HepG2 (cell line): ENCODE measurements around the gene FRAS1. TPM values are rescaled to one million over a fixed set of nuclear protein-coding genes. Genes with fewer than 3 reads are reported as not detected.

Experiments
- CBX1 ChIP-seq: IDR thresholded peaks from one replicate; pipeline ENCODE4 v1.6.1; 2016; ENCODE audit warnings: antibody characterized with exemption, low read depth
- FOXC1 ChIP-seq: sonication (generic); formaldehyde crosslinking; IDR thresholded peaks from 2 replicates; pipeline ENCODE4 v1.8.0; 2022; ENCODE audit warnings: mild to moderate bottlenecking, missing genetic modification reagents, borderline replicate concordance
- HNF4G ChIP-seq, 2 experiments: sonication (generic) in 1 of 2; formaldehyde crosslinking in 1 of 2; IDR thresholded peaks; 2 replicates each; pipeline versions ENCODE4 v1.4.0 to v1.6.1; 2011 to 2020; ENCODE audit warnings: borderline replicate concordance in 2 of 2, low read depth in 2 of 2, mild to moderate bottlenecking in 2 of 2, low read length in 1 of 2, missing genetic modification reagents in 1 of 2, moderate library complexity in 1 of 2
- MED1 ChIP-seq: sonication (generic); formaldehyde crosslinking; IDR thresholded peaks from 2 replicates; pipeline ENCODE4 v1.4.0; 2020; ENCODE audit warnings: missing genetic modification reagents
- MED8 ChIP-seq: sonication (generic); formaldehyde crosslinking; IDR thresholded peaks from 2 replicates; pipeline ENCODE4 v1.8.1; 2023; ENCODE audit warnings: mild to moderate bottlenecking, missing genetic modification reagents; ENCODE audit not compliant: insufficient replicate concordance
- MEIS1 ChIP-seq: sonication (generic); formaldehyde crosslinking; IDR thresholded peaks from 2 replicates; pipeline ENCODE4 v1.9.0; 2021; ENCODE audit warnings: mild to moderate bottlenecking, missing genetic modification reagents, moderate library complexity, borderline replicate concordance
- NBN ChIP-seq: fragments of 450-650 bp; conservative IDR thresholded peaks from 2 replicates; pipeline ENCODE4 v1.6.1; 2017
- POLR2AphosphoS2 ChIP-seq: IDR thresholded peaks from 2 replicates; pipeline ENCODE4 v1.6.1; 2011; ENCODE audit warnings: low read depth, low read length, improper control_type of control experiment
- RFXAP ChIP-seq: sonication (generic); formaldehyde crosslinking; IDR thresholded peaks from 2 replicates; pipeline ENCODE4 v1.4.0; 2020; ENCODE audit warnings: missing genetic modification reagents, borderline replicate concordance
- SKI ChIP-seq: fragments of 450-650 bp; IDR thresholded peaks from one replicate; pipeline ENCODE4 v1.6.1; 2018; ENCODE audit warnings: mild to moderate bottlenecking; ENCODE audit not compliant: partially characterized antibody
- SMARCE1 ChIP-seq: fragments of 450-650 bp; IDR thresholded peaks from 2 replicates; pipeline ENCODE4 v1.6.1; 2017; ENCODE audit warnings: borderline replicate concordance
- SPEN ChIP-seq: sonication (generic); formaldehyde crosslinking; IDR thresholded peaks from 2 replicates; pipeline ENCODE4 v1.5.1; 2020; ENCODE audit warnings: low read depth, mild to moderate bottlenecking, missing genetic modification reagents
- ZIK1 ChIP-seq: sonication (generic); formaldehyde crosslinking; IDR thresholded peaks from 2 replicates; pipeline ENCODE4 v1.5.0; 2020; ENCODE audit warnings: mild to moderate bottlenecking, low read depth, missing genetic modification reagents, borderline replicate concordance
- ZNF10 ChIP-seq: sonication (generic); formaldehyde crosslinking; IDR thresholded peaks from 2 replicates; pipeline ENCODE4 v1.4.0; 2020; ENCODE audit warnings: mild to moderate bottlenecking, low read depth, missing genetic modification reagents, borderline replicate concordance
- ZNF207 ChIP-seq: fragments of 450-650 bp; IDR thresholded peaks from 2 replicates; pipeline ENCODE4 v1.6.1; 2016; ENCODE audit warnings: antibody characterized with exemption, borderline replicate concordance
- polyA plus RNA-seq, 8 experiments: library from polyadenylated mRNA; depleted of rRNA in 3 of 8; stranded (reverse) in 7 of 8; unstranded in 1 of 8; fragments of >200 nt; fragmentation: Illumina TruSeq in 4 of 8; extraction: Trizol in 4 of 8; gene quantifications; 2 replicates each; pipeline versions ENCODE4 v1.2.1 to v1.2.3, GENCODE V29; 2011 to 2016; ENCODE audit warnings: low read depth in 4 of 8, missing spikeins in 1 of 8, mixed read lengths in 1 of 8; ENCODE audit not compliant: insufficient read depth in 1 of 8
- total RNA-seq, 5 experiments: library from RNA; depleted of rRNA; stranded (reverse); fragments of >200 nt; fragmentation: Illumina TruSeq; extraction: Trizol; gene quantifications; 2 replicates each; pipeline ENCODE4 v1.2.3, GENCODE V29; 2016; ENCODE audit warnings: low read depth in 1 of 5
- TF ChIP-seq, protein P1 (sequence below): sonication (generic); formaldehyde crosslinking; IDR thresholded peaks from 2 replicates; pipeline ENCODE4 v1.4.0; 2020; ENCODE audit warnings: mild to moderate bottlenecking, missing genetic modification reagents, borderline replicate concordance
- TF ChIP-seq, protein P2 (sequence below): fragments of 450-650 bp; IDR thresholded peaks from 2 replicates; pipeline ENCODE4 v1.6.1; 2017
- TF ChIP-seq, protein P3 (sequence below): sonication (generic); formaldehyde crosslinking; IDR thresholded peaks from 2 replicates; pipeline ENCODE4 v1.5.1; 2020; ENCODE audit warnings: mild to moderate bottlenecking, missing genetic modification reagents
- TF ChIP-seq, protein P4 (sequence below): sonication (generic); formaldehyde crosslinking; IDR thresholded peaks from 2 replicates; pipeline ENCODE4 v1.5.0; 2020; ENCODE audit warnings: mild to moderate bottlenecking, missing genetic modification reagents

The FRAS1 gene
- total and polyA plus RNA-seq, 2 of the 13 experiments (the other 11 are each of a cell fraction or from before 2014, with no cell fraction given) = 22.5 to 31.6 TPM

DNA sequence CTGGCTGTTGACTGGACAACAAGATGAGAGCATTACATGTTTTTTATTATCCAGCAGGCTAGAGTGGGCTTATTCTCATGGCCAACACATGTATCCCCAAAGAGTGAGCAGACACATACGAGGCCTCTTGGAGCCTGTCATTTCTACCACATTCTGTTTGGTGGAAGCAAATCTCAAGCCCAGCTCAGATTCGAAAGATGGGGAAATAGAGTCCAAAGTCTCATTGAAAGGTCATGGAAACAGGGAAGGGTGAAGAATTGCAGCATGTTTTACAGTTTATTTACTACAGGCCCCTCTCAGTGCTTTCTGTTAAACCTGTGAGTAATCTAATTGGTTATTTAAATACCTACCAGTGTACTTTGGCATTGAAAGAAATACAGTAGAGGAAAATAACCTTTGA is 108.6 kb downstream of the FRAS1 start (continued):
- TF ChIP-seq ZIK1 (CRISPR knock-in tag) (no peak), FOXC1 (CRISPR knock-in tag) (no peak), POLR2AphosphoS2 (no peak), NBN (no peak), RFXAP (CRISPR knock-in tag) (no peak), CBX1 (no peak), MEIS1 (CRISPR knock-in tag) (0 out of 2 replicates have a peak, but pooled peaks have one; percentile 75), MED8 (CRISPR knock-in tag) (no peak), SKI (no peak), MED1 (CRISPR knock-in tag) (peak; percentile 84), SPEN (CRISPR knock-in tag) (no peak), HNF4G (IDR thresholded peaks at IDR 0.05; ENCODE audit: borderline replicate concordance, low read depth, low read length) (peak; percentile 92), HNF4G (CRISPR knock-in tag; IDR thresholded peaks at IDR 0.05; ENCODE audit: borderline replicate concordance, low read depth) (peak; percentile 76; the same call in 1 of the 2 replicates), ZNF207 (no peak), ZNF10 (CRISPR knock-in tag) (no peak), SMARCE1 (no peak)
- TF ChIP-seq, protein P1, sequence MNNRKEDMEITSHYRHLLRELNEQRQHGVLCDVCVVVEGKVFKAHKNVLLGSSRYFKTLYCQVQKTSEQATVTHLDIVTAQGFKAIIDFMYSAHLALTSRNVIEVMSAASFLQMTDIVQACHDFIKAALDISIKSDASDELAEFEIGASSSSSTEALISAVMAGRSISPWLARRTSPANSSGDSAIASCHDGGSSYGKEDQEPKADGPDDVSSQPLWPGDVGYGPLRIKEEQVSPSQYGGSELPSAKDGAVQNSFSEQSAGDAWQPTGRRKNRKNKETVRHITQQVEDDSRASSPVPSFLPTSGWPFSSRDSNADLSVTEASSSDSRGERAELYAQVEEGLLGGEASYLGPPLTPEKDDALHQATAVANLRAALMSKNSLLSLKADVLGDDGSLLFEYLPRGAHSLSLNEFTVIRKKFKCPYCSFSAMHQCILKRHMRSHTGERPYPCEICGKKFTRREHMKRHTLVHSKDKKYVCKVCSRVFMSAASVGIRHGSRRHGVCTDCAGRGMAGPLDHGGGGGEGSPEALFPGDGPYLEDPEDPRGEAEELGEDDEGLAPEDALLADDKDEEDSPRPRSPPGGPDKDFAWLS (CRISPR knock-in tag) = no peak
- TF ChIP-seq, protein P2, sequence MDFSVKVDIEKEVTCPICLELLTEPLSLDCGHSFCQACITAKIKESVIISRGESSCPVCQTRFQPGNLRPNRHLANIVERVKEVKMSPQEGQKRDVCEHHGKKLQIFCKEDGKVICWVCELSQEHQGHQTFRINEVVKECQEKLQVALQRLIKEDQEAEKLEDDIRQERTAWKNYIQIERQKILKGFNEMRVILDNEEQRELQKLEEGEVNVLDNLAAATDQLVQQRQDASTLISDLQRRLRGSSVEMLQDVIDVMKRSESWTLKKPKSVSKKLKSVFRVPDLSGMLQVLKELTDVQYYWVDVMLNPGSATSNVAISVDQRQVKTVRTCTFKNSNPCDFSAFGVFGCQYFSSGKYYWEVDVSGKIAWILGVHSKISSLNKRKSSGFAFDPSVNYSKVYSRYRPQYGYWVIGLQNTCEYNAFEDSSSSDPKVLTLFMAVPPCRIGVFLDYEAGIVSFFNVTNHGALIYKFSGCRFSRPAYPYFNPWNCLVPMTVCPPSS = no peak
- TF ChIP-seq, protein P3, sequence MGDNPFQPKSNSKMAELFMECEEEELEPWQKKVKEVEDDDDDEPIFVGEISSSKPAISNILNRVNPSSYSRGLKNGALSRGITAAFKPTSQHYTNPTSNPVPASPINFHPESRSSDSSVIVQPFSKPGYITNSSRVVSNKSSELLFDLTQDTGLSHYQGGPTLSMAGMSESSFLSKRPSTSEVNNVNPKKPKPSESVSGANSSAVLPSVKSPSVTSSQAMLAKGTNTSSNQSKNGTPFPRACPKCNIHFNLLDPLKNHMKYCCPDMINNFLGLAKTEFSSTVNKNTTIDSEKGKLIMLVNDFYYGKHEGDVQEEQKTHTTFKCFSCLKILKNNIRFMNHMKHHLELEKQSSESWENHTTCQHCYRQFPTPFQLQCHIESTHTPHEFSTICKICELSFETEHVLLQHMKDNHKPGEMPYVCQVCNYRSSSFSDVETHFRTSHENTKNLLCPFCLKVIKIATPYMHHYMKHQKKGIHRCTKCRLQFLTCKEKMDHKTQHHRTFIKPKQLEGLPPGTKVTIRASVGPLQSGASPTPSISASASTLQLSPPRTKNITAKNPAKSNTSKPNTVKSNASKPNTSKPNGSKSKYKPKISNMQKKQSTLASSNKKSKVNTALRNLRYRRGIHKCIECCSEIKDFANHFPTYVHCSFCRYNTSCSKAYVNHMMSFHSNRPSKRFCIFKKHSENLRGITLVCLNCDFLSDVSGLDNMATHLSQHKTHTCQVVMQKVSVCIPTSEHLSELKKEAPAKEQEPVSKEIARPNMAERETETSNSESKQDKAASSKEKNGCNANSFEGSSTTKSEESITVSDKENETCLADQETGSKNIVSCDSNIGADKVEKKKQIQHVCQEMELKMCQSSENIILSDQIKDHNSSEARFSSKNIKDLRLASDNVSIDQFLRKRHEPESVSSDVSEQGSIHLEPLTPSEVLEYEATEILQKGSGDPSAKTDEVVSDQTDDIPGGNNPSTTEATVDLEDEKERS (CRISPR knock-in tag) = peak; percentile 88
- TF ChIP-seq, protein P4, sequence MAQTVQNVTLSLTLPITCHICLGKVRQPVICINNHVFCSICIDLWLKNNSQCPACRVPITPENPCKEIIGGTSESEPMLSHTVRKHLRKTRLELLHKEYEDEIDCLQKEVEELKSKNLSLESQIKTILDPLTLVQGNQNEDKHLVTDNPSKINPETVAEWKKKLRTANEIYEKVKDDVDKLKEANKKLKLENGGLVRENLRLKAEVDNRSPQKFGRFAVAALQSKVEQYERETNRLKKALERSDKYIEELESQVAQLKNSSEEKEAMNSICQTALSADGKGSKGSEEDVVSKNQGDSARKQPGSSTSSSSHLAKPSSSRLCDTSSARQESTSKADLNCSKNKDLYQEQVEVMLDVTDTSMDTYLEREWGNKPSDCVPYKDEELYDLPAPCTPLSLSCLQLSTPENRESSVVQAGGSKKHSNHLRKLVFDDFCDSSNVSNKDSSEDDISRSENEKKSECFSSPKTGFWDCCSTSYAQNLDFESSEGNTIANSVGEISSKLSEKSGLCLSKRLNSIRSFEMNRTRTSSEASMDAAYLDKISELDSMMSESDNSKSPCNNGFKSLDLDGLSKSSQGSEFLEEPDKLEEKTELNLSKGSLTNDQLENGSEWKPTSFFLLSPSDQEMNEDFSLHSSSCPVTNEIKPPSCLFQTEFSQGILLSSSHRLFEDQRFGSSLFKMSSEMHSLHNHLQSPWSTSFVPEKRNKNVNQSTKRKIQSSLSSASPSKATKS (CRISPR knock-in tag) = no peak
